BE2C (cell line): Measurements from ENCODE around the gene RILP.

Source experiments
- DNase-seq: peaks from one replicate; pipeline ENCODE4 v3.0.0-alpha.2; 2020
- H3K27me3 ChIP-seq: fragments of 250-450 bp; sonication (Bioruptor Pico); 2 replicates; pipeline ENCODE4 v1.5.1; 2020; ENCODE audit warnings: mild to moderate bottlenecking
- H3K36me3 ChIP-seq: fragments of 250-450 bp; sonication (Bioruptor Pico); 2 replicates; pipeline ENCODE4 v1.5.1; 2020; ENCODE audit warnings: mild to moderate bottlenecking
- H3K4me1 ChIP-seq: fragments of 250-450 bp; sonication (Bioruptor Pico); 2 replicates; pipeline ENCODE4 v1.5.1; 2020
- H3K4me3 ChIP-seq: 2 replicates; pipeline ENCODE4 v1.5.1; 2011; ENCODE audit warnings: low read depth, low read length
- H3K9me3 ChIP-seq: fragments of 250-450 bp; sonication (Bioruptor Pico); 2 replicates; pipeline ENCODE4 v1.5.1; 2020
- TF ChIP-seq, protein P1 (sequence below): IDR thresholded peaks from 2 replicates; pipeline ENCODE4 v1.5.1; 2012; ENCODE audit warnings: mild to moderate bottlenecking, low read depth, low read length

The RILP gene

GRCh38 chr17:1624650-1625049, 25.0 kb downstream of the RILP start:
- Histone ChIP-seq H3K36me3 (no peaks in the 10 kb centered on the region), H3K4me3 (no peak overlapping the region), H3K27me3 (no peaks in the 10 kb centered on the region), H3K4me1 (no peaks in the 10 kb centered on the region), H3K9me3 (no peaks in the 10 kb centered on the region)
- TF ChIP-seq, protein P1, sequence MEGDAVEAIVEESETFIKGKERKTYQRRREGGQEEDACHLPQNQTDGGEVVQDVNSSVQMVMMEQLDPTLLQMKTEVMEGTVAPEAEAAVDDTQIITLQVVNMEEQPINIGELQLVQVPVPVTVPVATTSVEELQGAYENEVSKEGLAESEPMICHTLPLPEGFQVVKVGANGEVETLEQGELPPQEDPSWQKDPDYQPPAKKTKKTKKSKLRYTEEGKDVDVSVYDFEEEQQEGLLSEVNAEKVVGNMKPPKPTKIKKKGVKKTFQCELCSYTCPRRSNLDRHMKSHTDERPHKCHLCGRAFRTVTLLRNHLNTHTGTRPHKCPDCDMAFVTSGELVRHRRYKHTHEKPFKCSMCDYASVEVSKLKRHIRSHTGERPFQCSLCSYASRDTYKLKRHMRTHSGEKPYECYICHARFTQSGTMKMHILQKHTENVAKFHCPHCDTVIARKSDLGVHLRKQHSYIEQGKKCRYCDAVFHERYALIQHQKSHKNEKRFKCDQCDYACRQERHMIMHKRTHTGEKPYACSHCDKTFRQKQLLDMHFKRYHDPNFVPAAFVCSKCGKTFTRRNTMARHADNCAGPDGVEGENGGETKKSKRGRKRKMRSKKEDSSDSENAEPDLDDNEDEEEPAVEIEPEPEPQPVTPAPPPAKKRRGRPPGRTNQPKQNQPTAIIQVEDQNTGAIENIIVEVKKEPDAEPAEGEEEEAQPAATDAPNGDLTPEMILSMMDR = no peak
- DNase-seq = no peak

DNA sequence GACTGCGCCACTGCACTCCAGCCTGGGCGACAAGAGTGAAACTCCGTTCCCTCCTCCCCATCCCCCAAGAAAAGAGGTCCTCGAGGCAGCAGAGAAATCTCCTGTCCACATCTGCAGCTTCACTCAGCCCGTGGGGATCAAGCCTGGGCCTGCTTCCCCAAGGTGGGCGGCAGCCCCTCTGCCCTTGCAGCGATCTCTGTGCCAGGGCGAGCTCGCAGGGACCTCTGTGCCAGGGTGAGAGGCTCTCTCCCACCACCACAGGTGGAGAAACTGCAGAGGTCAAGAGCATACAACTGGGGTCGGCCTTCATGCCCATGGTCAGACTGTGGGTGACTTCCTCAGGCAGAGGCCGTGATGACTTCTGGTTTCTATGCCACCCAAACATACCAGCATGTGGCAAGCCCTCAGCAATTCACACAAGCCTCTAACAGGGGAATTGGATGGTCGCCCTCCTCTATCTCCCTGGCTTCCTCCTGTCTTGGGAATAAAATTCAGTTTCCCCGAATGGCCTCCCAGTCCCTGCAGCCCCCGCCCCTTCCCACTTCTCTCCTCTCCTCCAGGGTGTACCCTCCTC, 26.5 kb downstream of the RILP start:
- no peaks in the 10 kb centered on the region for H3K9me3 ChIP-seq
- no peak for DNase-seq
- no peaks in the 10 kb centered on the region for H3K36me3 ChIP-seq
- TF ChIP-seq, protein P1 = no peak
- H3K27me3 ChIP-seq = no peaks in the 10 kb centered on the region
- H3K4me3 ChIP-seq = no peak overlapping the region
- H3K4me1 ChIP-seq = no peaks in the 10 kb centered on the region

- Histone ChIP-seq H3K27me3 (no peaks in the 10 kb centered on the region), H3K36me3 (no peaks in the 10 kb centered on the region), H3K4me1 (no peaks in the 10 kb centered on the region), H3K9me3 (no peaks in the 10 kb centered on the region), H3K4me3 (no peak overlapping the region)
- TF ChIP-seq, protein P1 = no peak
- DNase-seq = no peak
These were observed 28.3 kb downstream of the RILP start for GRCh38 chr17:1621273-1621954.

DNA sequence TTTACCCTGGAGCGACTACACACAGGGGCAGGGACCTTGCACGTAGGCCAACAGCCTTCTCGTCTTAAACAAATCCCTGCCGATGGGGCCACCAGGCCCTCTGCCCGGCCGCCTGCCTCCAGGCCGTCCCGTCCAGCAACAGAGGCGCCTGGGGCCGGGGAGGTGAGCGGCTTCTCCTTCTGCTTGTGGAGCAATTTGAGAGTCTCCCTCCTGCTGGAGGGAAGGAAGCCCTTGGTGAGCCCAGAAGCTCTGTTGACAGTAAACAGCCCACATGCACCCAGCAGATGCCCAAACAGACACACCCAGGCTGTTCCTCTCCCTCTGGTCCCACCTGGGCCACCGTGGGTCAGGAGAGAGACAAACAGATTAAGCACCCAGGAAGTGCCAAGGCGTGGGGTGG, 29.2 kb downstream of the RILP start:
- no peaks in the 10 kb centered on the region for H3K36me3 ChIP-seq

GRCh38 chr17:1617620-1618174, 32.0 kb downstream of the RILP start:
- DNase-seq = no peak
- Histone ChIP-seq H3K4me3 (no peak overlapping the region), H3K4me1 (no peaks in the 10 kb centered on the region), H3K9me3 (no peaks in the 10 kb centered on the region), H3K36me3 (no peaks in the 10 kb centered on the region), H3K27me3 (no peaks in the 10 kb centered on the region)
- TF ChIP-seq, protein P1 = no peak

More for the DNA sequence above, 29.2 kb downstream of the RILP start:
- no peaks in the 10 kb centered on the region for H3K4me1 ChIP-seq
- no peaks in the 10 kb centered on the region for H3K27me3 ChIP-seq
- TF ChIP-seq, protein P1 = no peak
- DNase-seq = no peak
- no peaks in the 10 kb centered on the region for H3K9me3 ChIP-seq
- H3K4me3 ChIP-seq = no peak overlapping the region

DNA sequence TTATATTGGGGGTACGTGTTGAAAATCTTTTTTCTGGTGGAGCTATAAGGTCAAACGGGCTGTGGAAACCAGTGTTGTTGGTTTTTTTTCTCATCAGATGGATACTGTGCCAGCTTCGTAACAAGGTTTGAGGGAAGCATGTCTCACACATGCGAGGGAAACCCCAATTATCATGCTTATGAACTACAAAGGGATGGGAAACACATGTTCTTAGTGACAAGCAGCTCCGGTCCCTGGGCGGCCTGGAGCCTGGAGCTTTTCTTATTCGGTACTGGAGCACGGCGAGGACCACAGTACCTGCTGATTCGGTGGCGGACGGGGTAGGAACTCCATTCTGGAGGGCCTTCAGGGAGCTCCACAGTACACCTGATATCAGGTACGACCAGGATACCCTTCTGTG, 33.6 kb downstream of the RILP start:
- DNase-seq = no peak
- TF ChIP-seq, protein P1 = no peak
- Histone ChIP-seq H3K4me3 (no peak overlapping the region), H3K27me3 (no peaks in the 10 kb centered on the region), H3K4me1 (no peaks in the 10 kb centered on the region), H3K9me3 (no peaks in the 10 kb centered on the region), H3K36me3 (no peaks in the 10 kb centered on the region)
